NOMO-1 (cell line): Measurements from ENCODE around the gene RNF220.
A peak's percentile ranks its signal among the peaks of the same experiment; 100 is the strongest.

Experiments
- DNase-seq, 2 experiments: peaks; one replicate each; lab custom pipeline; 2025; ENCODE audit not compliant: unreplicated experiment in 2 of 2; lab: John Stamatoyannopoulos, UW

The RNF220 gene

DNA sequence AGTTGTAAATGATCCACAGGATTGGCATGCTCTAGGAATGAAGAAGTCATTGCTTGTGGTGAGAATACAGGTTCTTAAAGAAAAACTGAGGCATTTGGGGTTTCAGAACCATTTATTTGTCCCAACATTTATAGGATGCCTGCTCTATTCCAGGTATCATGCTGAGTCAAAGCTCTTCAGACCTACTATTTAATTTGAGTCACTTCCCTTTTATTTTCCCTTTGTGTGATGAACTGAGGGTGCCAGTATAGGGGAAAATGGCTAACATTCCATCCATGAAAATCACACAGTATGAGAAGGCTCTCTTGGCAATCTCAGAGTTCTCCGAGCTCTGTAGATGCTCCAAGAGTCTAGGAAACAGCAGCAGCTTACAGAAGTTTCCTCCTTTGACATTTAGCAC, 110.4 kb downstream of the RNF220 start:
- DNase-seq, result no peak

DNA sequence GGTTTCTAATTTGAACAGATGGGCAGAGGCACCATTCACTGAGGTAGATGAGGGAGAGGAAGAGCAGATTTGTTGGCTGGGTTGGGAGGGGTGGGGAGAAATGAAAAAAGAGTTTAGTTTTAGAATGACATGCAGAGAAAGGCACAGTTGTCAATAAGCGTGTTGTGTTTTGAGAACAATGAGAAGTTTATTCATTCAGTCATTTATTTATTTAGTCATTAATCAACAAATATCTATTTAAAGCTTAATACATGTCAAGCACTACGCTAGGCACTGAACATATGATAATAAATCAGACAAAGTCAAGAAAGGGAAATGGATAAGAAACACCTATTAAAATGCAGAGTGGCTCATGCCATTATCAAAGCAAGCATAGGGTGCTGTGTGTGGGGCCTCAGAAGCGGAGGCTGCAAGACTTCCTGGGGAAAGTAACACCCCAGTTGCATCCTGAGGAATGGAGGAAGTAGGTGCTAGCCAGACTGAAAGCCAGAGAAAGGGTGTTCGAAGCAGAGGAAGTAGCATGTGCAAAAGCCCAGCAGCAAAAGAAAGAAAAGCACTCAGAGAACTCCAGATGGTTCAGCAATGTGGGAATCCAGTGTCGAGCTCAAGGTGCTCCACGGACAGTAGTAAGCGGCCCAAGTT, 114.1 kb downstream of the RNF220 start:
- DNase-seq, result peak; percentile 26 to 38

DNA sequence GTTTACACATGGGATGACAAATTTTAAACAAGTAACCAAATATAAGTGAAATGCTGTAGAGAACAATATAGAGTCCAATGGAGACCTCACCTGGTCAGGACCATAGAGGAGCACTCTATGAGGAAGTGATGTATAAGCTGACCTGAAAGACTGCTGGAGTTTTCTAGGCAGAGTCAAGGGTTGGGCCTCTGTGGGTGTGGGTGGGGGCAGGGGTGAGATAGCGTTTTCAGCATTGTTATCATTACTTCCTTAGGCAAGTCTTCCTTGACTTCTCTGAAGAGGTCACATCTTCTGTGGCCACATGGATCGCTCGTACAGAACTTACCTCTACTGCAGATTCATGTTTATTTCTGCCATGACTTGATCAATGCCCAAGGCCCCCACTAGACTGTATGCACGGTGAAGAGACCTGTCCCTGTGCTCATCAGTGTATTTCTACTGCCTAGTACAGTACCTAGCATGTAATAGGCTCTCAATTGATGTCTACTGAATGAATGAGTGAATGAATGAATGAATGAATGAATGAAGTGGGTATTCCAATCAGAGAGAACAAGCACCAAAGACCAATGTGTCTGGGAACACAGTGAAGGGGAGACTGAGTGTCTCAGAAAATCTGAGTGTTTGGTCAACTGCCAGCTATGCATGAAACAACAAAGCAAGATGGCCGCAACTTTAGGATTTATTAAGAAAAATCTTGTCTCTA, 116.5 kb downstream of the RNF220 start:
- DNase-seq, result no peak

DNA sequence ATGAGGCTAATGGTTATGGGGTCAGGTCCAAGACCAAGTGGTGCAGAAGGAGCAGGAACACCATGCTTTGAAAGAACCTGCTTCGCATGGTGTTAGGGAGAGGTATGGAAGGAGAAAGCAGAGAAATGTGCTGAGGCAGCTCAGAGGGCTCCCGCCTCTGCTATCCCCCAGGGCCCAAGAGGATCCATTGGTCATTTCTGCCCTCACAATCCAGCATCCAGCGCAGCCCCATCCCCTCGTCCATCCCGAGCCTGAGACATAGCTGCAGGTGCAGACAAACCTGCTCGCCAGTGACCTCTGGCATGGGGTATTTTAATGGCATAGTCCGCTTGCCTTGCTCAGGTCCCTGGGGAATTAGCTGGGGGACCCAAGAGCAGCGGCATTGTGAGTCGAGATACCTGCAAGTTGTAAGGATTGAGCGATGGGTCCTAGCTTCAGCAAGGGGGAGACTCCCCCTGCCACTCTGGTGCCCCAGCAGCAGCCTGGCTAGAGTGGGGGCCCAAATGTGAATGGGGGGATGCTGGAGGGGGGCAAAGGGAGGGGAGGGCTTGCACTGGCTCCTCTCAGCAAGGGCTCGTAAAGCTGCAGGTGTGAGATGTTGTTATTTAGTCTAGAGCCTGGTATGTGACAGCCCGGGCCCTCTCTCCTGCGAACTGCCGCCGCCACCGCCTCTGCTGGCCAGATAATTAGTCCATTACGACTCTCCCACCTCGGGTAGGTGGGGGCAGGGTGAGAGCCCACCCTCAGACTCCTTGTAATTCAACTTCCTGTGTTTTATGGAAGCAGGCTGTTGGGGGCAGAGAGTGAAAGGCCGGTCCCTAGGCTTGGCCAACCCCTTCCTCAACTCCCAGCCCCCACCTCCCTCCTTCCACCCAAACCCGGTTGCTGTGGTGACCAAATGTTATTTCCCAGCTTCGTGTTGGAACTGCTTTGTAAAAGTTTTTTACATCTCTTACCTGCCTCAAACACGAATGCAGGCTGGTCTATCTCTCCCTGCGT, 118.8 kb downstream of the RNF220 start:
- DNase-seq, result no peak

DNA sequence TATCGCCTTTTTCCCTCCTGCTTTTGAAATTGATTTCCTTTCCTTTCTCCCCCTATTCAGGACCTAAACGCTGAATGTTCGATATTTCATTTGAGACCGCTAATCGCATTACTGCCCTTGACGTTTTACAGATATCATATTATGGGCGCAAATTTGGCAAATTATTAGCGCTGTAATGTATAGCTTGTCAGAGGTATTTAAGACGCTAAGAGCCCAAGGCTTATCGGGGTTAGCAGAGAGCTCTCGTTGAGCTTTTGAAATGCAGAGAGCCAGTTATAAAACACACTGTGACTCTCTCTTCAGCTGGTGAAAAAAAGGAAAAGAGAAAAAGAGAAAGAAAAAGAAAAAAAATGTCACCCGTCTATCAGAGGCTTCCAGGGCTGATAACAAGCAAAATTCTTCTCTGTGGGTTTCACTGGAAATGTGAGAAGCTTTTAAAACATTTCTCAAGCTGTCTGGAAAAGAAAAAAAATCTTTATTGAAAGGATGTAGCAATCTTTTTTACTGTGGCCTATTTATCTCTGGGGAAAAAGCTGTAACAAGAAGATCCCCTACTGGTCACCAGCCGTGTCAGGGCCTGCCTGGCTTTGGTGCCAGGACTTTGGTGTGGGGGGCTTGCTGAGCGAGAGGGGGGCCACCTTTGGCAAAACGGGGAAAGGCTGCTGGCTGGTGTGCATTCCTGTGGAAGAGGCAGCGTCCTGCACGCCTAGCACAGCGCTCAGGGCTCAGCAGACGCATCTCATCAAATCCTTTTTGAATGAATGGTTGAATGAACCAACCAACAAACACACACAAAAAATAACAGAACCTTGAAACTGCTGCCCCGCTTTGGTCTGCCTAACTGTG, 119.8 kb downstream of the RNF220 start:
- DNase-seq, result no peak

DNA sequence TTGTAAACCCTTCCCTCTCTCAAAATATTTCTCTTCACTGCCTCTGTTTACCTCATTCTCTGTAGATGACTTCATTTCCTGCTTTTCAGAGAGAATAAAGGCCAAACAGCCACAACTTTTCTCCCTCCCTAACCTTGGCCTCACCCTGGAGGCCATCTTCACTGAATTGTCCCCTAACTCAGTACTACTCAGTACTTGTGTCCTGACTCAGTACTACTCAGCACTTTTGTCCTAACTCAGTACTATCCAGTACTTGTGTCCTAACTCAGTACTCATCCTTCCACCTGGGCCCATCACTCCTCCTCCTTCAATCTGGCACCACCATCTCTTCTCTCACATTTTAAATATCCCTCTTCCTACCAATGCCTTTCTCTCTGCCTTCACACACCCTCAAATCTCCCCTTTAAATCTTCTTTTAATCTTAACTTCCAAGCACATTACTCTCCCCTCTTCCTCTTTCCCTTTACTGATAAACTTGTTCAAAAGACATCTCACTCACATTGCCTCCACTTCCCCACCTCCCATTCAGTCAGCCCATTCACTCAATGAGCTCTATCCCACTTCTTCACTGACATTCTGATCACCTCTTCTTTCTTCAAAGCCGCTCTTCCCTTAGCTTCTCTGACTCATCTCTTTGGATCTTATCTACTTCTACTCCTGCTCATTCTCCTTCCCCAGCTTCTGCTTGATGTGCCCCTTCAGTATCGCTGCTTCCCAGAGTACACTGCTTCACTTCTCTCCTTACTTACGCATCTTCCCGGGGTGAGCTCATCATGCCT, 121.4 kb downstream of the RNF220 start:
- DNase-seq, result no peak

DNA sequence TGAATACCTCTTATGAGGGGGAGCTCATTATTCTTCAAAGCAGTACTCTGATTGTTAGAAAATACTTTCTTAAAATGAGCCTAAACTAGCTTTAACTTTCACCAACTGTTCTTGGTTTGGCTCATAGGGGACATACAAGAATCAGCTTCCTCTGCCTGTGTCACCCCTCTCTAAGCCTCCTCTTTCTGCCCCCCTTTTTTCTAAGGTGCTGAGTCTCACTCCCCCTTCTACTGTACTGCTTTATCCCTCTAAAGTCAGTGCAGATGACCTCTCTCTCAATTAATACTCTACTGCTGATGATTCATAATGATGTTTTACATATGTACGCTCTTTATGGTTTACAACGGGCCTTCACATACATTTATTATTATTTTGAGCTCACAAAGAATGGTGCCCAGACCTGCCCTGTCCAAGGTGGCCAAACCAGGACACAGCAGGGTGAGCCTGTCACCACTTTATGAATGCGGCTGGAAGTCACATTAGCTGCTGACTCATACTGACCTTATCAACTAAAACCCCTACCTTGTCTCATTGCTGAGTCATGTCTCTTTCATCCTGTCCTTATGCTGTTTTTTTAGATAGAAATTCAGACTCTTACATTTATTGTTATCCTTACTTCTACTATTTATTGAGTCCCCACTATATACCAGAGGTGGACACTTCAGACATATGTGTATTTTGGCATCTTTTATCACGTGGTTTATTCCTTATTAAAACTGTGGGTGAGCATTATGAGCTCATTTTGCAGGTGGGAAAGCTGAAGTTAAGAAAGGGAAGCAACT, 126.9 kb downstream of the RNF220 start:
- peak in 1 of 2 experiments; percentile 16 for DNase-seq

DNA sequence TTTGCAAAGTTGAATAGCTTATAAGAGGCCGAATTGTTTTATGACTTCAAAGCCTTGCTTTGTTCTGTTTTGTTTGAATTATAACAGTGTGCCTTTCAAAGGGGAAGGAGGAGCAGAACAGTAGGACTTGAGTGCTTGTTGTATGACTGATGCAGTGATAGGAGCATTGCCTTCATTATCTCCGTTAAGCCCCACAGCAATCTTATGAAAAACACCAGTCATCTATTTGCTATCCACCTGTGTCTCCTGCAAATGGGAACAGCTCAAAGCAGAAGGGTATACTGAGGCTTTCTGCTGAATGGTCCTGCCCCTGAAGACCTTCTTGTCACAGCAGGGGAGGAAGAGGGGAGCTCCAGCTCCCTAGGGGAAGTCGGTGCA, 127.5 kb downstream of the RNF220 start:
- DNase-seq, result no peak

DNA sequence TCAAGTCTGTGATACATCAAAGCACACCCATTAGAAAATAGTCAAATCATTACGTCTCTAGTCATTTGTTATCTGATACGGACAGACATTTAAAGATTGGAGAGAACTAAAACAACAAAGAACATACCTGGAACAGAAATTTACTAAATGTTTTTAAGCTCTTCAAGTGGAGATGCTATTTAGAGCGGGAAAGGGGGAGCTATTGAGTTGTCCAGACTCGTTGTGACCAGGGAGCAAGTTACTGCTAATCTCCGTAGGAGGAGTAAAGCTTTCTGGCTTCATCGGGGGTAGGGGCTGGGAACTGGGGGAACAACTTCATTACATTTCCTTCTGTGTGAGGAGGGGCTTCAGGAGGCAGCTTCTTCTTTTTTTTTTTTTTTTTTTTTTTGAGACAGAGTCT, 129.7 kb downstream of the RNF220 start:
- DNase-seq, result no peak

DNA sequence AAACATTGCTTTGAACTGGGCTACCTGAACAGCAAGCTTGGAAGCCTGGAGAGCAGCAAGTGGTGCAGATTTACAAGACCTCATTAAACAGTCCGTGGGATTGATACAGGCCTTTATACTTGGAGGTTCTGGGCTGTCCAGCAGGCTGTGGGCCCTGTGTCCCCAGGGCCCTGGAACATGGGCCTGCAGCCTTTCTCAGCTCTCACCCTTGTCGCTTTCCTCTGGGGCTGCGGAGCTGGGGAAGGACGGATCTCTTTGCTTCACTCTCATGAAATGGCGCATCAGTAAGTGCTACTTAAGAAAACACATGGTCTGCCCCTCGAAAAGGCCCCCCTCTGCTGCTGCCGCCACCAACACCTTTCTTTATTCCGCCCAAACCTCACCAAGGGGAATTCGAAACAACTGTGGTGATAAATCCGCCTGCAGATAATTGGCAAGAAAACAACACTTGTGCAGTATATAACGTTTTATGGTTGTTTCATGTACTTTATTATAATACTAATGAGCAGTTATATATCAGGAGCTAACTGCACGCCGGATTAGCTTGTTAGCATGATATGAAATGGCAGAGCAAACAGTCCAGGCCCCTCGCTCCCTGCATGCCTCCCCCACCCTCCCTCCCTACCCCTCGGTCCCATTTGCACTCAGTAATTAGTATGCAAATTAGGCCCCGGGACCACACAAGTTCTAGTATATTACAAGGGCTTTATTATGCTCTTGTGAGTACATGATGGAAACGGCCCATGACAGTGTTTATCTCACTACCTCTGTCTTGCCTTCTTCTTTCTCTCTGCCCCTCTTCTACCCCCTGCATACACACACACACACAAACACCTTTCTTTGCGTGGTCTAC, 131.5 kb downstream of the RNF220 start:
- DNase-seq, result no peak

DNA sequence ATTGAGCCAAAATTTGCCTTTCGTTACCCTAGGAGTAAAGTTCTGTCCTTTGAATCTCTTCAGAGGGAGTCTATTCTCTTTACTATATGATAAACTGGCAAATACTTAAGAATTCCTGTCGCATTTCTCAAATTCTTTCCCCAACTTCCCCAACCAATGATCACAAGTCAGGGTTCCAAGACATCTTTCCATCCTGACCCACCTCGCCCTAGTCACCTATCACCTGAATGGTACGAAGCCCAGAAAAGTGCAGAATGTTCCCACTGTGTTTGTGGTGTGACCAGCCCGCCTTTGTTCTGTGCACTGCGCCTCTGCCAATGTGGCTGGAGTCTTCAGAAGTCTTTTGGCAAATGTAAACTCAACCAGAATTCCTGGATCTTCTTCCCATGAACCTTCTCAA, 132.5 kb downstream of the RNF220 start:
- no peak for DNase-seq

DNA sequence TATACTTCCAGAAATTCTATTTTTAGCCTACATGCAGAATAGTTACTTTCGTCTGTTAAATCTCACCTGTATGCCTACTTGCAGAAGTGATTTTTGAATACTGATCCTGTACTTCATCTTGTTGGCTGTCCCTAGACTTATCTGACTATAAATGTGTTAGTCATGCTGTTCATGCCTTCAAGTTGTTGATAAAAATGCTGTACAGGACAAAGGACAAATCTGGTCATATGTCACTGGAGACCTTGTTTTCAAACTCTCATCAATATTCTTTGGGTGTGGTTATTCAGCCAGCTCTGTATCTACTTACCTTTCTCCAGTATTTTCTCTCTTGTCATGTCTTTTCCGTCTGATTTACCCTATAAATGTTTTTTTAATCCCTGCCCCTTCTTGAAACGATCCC, 132.9 kb downstream of the RNF220 start:
- DNase-seq, result no peak

DNA sequence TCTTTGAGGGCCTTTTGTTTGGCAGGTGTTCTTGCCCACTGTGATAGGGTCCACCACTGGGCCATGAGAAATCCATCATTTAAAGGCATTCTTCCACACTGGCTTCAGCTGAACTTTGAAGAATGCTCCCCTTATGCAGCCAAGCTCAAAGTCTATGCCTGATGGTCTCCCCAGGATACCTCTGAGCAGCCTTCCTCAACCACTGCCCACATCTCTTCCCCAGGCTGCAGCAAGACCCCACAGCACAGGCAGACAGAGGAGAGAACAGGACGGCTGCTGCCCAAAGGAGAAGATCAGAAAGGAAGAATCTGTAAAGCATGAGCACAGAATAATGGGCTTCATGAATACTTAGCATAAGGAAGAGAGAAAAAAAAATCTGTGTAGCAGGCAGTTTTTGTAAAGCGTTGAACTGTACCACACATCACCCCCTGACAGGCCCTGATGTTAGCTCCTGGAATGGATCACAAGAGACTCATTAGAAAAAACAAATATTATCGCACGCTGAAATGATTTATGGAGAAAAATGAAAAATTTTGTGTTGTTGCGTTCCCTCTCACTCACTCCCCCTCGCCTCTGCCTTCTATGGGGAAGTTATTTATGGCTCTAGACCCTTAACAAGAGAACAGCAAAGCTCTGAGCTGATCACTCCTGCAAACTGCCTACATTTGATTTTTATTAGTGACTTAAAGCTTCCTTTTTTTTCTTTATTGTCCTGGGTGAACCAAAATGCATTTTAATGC, 135.1 kb downstream of the RNF220 start:
- no peak for DNase-seq

DNA sequence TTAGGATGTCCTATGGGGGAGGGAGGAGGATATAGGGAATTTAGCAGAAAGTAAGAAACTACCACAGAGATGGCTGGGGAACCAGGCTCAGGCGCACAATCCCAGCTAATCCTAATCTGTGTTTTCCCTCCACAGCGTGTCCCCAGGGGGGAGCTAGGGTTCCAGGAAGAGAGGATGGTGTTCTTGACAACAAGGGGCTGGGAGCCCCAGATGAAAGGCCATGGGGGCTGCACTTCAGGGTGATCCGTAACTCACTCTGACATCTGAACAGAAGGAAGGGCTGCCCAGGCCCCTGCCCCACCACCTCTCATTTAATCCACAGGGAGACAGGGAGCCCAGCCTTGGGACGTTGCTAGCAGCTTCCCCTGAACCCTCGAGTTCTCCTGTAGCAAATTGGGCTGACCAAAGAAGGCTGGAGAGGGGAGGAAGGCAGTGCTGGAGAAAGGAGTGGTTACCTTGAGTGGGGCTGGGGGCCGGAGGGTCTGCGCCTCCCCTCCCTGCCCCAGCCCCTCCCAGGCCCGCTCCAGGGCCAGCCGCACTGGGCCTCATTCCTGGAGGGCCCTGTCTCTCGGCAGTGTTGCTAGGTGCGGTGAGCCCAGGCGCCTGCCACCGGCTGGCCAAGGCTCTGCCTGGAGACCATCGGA, 137.5 kb downstream of the RNF220 start:
- DNase-seq, result no peak

DNA sequence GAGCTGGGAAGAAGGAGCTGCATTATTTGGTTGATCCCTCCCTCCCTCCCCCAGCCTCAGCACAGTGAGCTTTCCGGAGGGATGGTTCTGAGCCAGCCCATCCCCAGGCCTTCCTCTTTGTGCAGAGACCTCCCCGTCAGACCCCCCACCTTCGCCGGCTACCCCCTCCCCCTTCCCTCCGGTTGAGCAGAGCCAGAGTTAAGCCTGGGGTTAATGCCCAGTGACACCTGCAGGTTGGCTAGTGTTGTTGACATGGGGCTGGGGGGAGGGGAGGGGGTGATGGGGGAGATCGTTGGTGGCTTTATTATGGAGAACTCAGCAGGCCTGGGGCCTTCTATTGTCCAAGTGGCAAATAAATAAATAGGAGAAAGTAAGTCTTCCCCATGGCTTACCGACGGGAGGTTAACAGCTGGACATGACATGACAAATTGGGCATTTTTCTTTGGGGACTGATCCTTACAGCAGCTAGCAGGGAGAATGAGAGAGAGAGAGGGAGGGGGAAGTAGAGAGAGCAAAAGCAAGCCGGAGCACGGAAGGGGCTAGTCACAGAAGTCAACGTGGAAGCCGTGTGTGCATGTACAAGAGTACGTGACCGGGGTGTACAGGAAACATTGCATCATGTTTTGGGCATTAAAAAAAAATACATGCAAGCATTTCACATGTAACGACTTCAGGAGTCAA, 138.1 kb downstream of the RNF220 start:
- no peak for DNase-seq

DNA sequence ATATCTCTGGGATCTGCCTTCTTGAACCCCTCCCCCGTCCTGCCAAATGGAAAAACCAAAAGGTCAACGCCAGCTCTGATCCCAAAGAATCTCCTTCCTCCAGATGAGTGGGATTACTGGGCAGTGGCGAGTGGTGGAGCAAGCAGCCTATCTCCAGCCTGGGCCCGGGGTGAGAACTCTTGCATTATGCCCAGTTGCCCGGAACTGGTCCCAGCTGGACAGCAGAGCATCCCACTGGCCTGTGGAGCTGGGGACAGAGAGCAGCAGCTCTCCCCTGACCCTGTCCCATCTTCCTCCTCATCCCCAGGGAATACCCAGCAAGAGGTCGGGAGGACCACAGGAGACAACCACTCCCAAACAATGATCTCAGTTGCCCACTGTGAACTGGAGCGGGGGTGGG, 138.7 kb downstream of the RNF220 start:
- DNase-seq, result no peak
